ENCODE measurements around the gene TMEM185A.

The TMEM185A gene

DNA sequence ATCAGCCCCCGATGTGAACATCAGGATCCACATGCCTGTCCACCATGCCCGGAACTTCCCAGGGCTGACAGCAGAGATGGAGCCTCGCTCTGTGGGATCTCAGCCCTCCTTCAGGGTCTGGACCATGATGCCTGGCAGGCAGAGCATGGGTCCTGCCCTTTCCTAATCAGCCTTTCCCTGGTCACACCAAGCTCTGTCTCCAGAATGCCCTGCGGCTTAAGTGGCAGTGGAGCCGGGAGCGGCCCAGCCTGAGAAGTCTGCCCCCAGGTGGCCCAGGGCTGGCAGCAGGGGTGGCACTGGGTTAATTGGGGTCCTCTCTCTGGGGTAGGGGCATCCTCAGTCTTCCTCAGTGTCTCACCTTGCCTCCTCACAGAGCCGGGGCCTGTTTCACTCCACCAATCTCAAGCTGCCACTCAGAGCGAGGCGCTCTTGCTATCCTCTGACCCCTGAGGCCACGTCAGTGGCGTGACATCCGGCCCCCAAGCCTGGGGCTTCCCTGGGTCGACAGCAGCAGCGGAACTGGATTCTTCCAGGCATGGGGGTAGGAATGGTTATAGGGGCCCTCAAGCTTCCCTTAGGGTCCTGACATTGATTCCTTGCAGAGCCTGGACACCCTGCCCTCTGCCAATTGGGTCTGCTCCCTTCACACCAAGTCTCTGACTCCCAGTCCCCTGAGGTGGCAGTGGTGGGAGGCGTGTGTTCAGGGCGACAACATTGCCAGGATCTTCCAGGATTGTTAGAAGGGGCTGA lies 20.8 kb upstream of the TMEM185A start:
- Histone ChIP-seq H3K4me1 (no peaks in the 10 kb centered on the region), H3K4me3 (ENCODE audit: low read depth, low read length) (no peak overlapping the region), H3K9me3 (ENCODE audit: control insufficient read depth, low read length) (no peaks in the 10 kb centered on the region), H3K79me2 (no peaks in the 10 kb centered on the region), H3K27me3 (ENCODE audit: control insufficient read depth, insufficient read depth, low read length) (no peaks in the 10 kb centered on the region), H2AFZ (no peak overlapping the region), H3K36me3 (ENCODE audit: control insufficient read depth, insufficient read depth, low read length) (no peaks in the 10 kb centered on the region), H3K4me2 (ENCODE audit: low read length) (no peak overlapping the region), H3K27ac (no peak overlapping the region), H3K9ac (no peak overlapping the region)
- TF ChIP-seq CTCF (IDR thresholded peaks at IDR 0.05), result no peak

- H3K9me3 ChIP-seq (ENCODE audit: control insufficient read depth, low read length), result no peaks in the 10 kb centered on the region
- H3K27ac ChIP-seq, result no peak overlapping the region
- H3K36me3 ChIP-seq (ENCODE audit: control insufficient read depth, insufficient read depth, low read length), result no peaks in the 10 kb centered on the region
- H3K27me3 ChIP-seq (ENCODE audit: control insufficient read depth, insufficient read depth, low read length), result no peaks in the 10 kb centered on the region
- H3K4me1 ChIP-seq, result no peaks in the 10 kb centered on the region
- no peak overlapping the region for H3K4me2 ChIP-seq (ENCODE audit: low read length)
- no peak overlapping the region for H3K9ac ChIP-seq
- no peaks in the 10 kb centered on the region for H3K79me2 ChIP-seq
- no peak overlapping the region for H2AFZ ChIP-seq
- H3K4me3 ChIP-seq (ENCODE audit: low read depth, low read length), result no peak overlapping the region
- no peak for TF ChIP-seq CTCF (IDR thresholded peaks at IDR 0.05)
These were observed 18.6 kb upstream of the TMEM185A start for GRCh38 chrX:149650162-149650561.

DNA sequence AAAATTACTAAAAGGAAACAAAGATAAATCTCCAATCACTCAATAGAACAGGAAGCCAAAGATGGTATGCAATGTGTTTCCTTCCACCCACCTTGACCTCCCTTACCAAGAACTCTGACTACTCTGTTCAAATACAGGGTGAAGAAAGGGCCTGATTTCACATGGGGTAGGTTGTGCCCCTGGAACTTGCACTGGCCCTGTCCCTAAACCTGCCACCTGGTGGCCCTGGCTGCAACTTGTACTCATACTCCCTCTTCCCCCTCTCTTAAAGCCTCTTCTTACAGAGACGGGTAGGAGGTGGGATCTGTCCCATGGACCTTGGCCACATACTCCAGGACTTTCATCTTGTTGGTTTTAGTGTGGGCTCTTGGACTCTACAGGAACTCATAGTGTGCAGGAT lies 17.3 kb upstream of the TMEM185A start:
- H3K9ac ChIP-seq, result no peak overlapping the region
- no peaks in the 10 kb centered on the region for H3K79me2 ChIP-seq
- H3K4me1 ChIP-seq, result no peaks in the 10 kb centered on the region
- H3K4me3 ChIP-seq (ENCODE audit: low read depth, low read length), result no peak overlapping the region
- H3K36me3 ChIP-seq (ENCODE audit: control insufficient read depth, insufficient read depth, low read length), result no peaks in the 10 kb centered on the region
- no peak overlapping the region for H2AFZ ChIP-seq
- H3K4me2 ChIP-seq (ENCODE audit: low read length), result no peak overlapping the region
- H3K9me3 ChIP-seq (ENCODE audit: control insufficient read depth, low read length), result no peaks in the 10 kb centered on the region
- no peak for TF ChIP-seq CTCF (IDR thresholded peaks at IDR 0.05)
- H3K27ac ChIP-seq, result no peak overlapping the region
- no peaks in the 10 kb centered on the region for H3K27me3 ChIP-seq (ENCODE audit: control insufficient read depth, insufficient read depth, low read length)

DNA sequence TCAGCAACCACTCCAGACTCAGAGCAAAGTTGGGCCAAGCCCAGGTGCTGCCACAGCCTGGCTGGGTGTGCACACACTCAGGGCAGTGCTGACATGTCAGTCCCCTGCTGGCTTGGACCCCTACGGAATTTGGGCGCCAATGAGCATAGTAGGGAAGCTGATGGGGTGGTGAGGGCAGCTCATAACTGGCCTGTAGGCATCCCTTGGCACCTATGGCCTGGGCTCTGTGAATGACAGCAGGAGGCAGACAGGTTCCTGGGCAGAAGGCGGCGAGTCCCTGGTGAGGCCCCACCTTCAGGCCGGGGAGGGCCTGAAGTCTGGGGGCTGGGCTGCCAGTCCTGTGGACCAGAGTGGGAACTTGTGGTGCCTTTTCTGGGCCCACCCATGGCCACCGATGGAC lies 15.9 kb upstream of the TMEM185A start:
- Histone ChIP-seq H3K9me3 (ENCODE audit: control insufficient read depth, low read length) (no peaks in the 10 kb centered on the region), H3K27ac (no peak overlapping the region), H3K36me3 (ENCODE audit: control insufficient read depth, insufficient read depth, low read length) (no peaks in the 10 kb centered on the region), H3K79me2 (no peaks in the 10 kb centered on the region), H3K27me3 (ENCODE audit: control insufficient read depth, insufficient read depth, low read length) (no peaks in the 10 kb centered on the region), H3K4me2 (ENCODE audit: low read length) (no peak overlapping the region), H2AFZ (no peak overlapping the region), H3K4me3 (ENCODE audit: low read depth, low read length) (no peak overlapping the region), H3K4me1 (no peaks in the 10 kb centered on the region), H3K9ac (no peak overlapping the region)
- TF ChIP-seq CTCF (IDR thresholded peaks at IDR 0.05), result no peak

- no peak overlapping the region for H2AFZ ChIP-seq
- H3K4me1 ChIP-seq, result no peaks in the 10 kb centered on the region
- no peak overlapping the region for H3K9ac ChIP-seq
- no peak overlapping the region for H3K4me3 ChIP-seq (ENCODE audit: low read depth, low read length)
- H3K36me3 ChIP-seq (ENCODE audit: control insufficient read depth, insufficient read depth, low read length), result no peaks in the 10 kb centered on the region
- H3K9me3 ChIP-seq (ENCODE audit: control insufficient read depth, low read length), result no peaks in the 10 kb centered on the region
- H3K4me2 ChIP-seq (ENCODE audit: low read length), result no peak overlapping the region
- no peaks in the 10 kb centered on the region for H3K27me3 ChIP-seq (ENCODE audit: control insufficient read depth, insufficient read depth, low read length)
- H3K79me2 ChIP-seq, result no peaks in the 10 kb centered on the region
- TF ChIP-seq CTCF (IDR thresholded peaks at IDR 0.05), result no peak
- no peak overlapping the region for H3K27ac ChIP-seq
These were observed 11.9 kb upstream of the TMEM185A start for GRCh38 chrX:149643496-149643895.
